Measurements from ENCODE around the gene PIGO. TPM values are rescaled to one million over a fixed set of nuclear protein-coding genes. Genes with fewer than 3 reads are reported as not detected.

The PIGO gene
- total RNA-seq, 4 donors from 2014 or later: 9.1 to 12.5 (median 10.1) TPM

GRCh38 chr9:35104586-35104985 lies 8.2 kb upstream of the PIGO start:
- Histone ChIP-seq H3K4me1 (peaks cover 21 to 34% (median 30%) of the 10 kb centered on the region in 4 donors), H3K27ac (replicated peaks in 1 of 4) (no peak overlapping the region), H3K9me3 (no peaks in the 10 kb centered on the region), H3K4me3 (no peak overlapping the region), H3K36me3 (peaks cover 38 to 70% (median 68%) of the 10 kb centered on the region in 4 donors), H3K27me3 (no peaks in the 10 kb centered on the region)
- TF ChIP-seq CTCF (IDR thresholded peaks at IDR 0.05) (no peak), POLR2AphosphoS5 (IDR thresholded peaks at IDR 0.05) (no peak), POLR2A (IDR thresholded peaks at IDR 0.05; ENCODE audit: low read depth) (no peak), EP300 (IDR thresholded peaks at IDR 0.05) (no peak)
- DNase-seq (ENCODE audit: extremely low spot score): no peak
- WGBS: 96% methylated on average over 4 of the region's 4 CpGs
- intact Hi-C loops (cut with DNase I): loop anchor here (5.0 kb wide), 1 partner anchor 373 kb away; no protein-coding TSS in a partner anchor

GRCh38 chr9:35103660-35104191 lies 7.3 kb upstream of the PIGO start:
- DNase-seq (ENCODE audit: extremely low spot score): no peak
- H3K4me3 ChIP-seq: peak overlapping the region; percentile 62 to 92 (median 68)
- H3K4me1 ChIP-seq: peaks cover 21 to 33% (median 27%) of the 10 kb centered on the region in 4 donors
- no peaks in the 10 kb centered on the region for H3K9me3 ChIP-seq
- TF ChIP-seq POLR2A (IDR thresholded peaks at IDR 0.05; ENCODE audit: low read depth): no peak
- TF ChIP-seq EP300 (IDR thresholded peaks at IDR 0.05): no peak
- TF ChIP-seq POLR2AphosphoS5 (IDR thresholded peaks at IDR 0.05): no peak
- no peak for TF ChIP-seq CTCF (IDR thresholded peaks at IDR 0.05)
- no peaks in the 10 kb centered on the region for H3K27me3 ChIP-seq
- intact Hi-C loops (cut with DNase I): loop anchor here (5.0 kb wide), 1 partner anchor 374 kb away; no protein-coding TSS in a partner anchor
- WGBS: 30% methylated on average over 5 of the region's 5 CpGs
- peak overlapping the region; percentile 81 to 91 (median 88) for H3K27ac ChIP-seq (replicated peaks in 1 of 4)
- peaks cover 40 to 74% (median 71%) of the 10 kb centered on the region in 4 donors for H3K36me3 ChIP-seq

- Histone ChIP-seq H3K4me1 (peaks cover 21 to 33% (median 27%) of the 10 kb centered on the region in 4 donors), H3K36me3 (peaks cover 35 to 67% (median 64%) of the 10 kb centered on the region in 4 donors), H3K27ac (replicated peaks in 1 of 4) (peak within 1 kb of the TSS; percentile 81 to 91 (median 88)), H3K4me3 (peak within 1 kb of the TSS; percentile 62 to 92 (median 68)), H3K27me3 (no peaks in the 10 kb centered on the region), H3K9me3 (no peaks in the 10 kb centered on the region)
- intact Hi-C loops (cut with DNase I): loop anchor here (5.0 kb wide), 1 partner anchor 374 kb away; no protein-coding TSS in a partner anchor
- WGBS: 2% methylated on average over 19 of the region's 57 CpGs
- peak; percentile 97 for DNase-seq (ENCODE audit: extremely low spot score)
- TF ChIP-seq POLR2A (IDR thresholded peaks at IDR 0.05; ENCODE audit: low read depth) (no peak), EP300 (IDR thresholded peaks at IDR 0.05) (no peak), POLR2AphosphoS5 (IDR thresholded peaks at IDR 0.05) (peak; percentile 92), CTCF (IDR thresholded peaks at IDR 0.05) (peak in 1 of 3 experiments; percentile 29)
Measured at GRCh38 chr9:35102769-35103659, 6.6 kb upstream of the PIGO start, which contains the start of gene STOML2. STOML2 (minus strand) TSS chr9:35103131; CDS start chr9:35103094, 37 bp downstream.

- TF ChIP-seq POLR2A (IDR thresholded peaks at IDR 0.05; ENCODE audit: low read depth) (no peak), EP300 (IDR thresholded peaks at IDR 0.05) (no peak), CTCF (IDR thresholded peaks at IDR 0.05) (no peak), POLR2AphosphoS5 (IDR thresholded peaks at IDR 0.05) (no peak)
- no peaks in the 10 kb centered on the region for H3K27me3 ChIP-seq
- no peaks in the 10 kb centered on the region for H3K9me3 ChIP-seq
- 10% methylated on average over 4 of the region's 10 CpGs for WGBS
- H3K36me3 ChIP-seq: peaks cover 29 to 61% (median 58%) of the 10 kb centered on the region in 4 donors
- H3K4me3 ChIP-seq: peak overlapping the region; percentile 62 to 92 (median 68)
- peaks cover 21 to 33% (median 27%) of the 10 kb centered on the region in 4 donors for H3K4me1 ChIP-seq
- no peak for DNase-seq (ENCODE audit: extremely low spot score)
- intact Hi-C loops (cut with DNase I): loop anchor here (5.0 kb wide), 1 partner anchor 375 kb away; no protein-coding TSS in a partner anchor
- H3K27ac ChIP-seq (replicated peaks in 1 of 4): peak overlapping the region; percentile 81 to 91 (median 88)
Measured at GRCh38 chr9:35102465-35102768, 6.0 kb upstream of the PIGO start.

Data from esophagus muscularis mucosa (tissue), 4 donors.